ENCODE data around the gene JMJD1C.
A peak's percentile ranks its signal among the peaks of the same experiment; 100 is the strongest.

Gene JMJD1C

DNA sequence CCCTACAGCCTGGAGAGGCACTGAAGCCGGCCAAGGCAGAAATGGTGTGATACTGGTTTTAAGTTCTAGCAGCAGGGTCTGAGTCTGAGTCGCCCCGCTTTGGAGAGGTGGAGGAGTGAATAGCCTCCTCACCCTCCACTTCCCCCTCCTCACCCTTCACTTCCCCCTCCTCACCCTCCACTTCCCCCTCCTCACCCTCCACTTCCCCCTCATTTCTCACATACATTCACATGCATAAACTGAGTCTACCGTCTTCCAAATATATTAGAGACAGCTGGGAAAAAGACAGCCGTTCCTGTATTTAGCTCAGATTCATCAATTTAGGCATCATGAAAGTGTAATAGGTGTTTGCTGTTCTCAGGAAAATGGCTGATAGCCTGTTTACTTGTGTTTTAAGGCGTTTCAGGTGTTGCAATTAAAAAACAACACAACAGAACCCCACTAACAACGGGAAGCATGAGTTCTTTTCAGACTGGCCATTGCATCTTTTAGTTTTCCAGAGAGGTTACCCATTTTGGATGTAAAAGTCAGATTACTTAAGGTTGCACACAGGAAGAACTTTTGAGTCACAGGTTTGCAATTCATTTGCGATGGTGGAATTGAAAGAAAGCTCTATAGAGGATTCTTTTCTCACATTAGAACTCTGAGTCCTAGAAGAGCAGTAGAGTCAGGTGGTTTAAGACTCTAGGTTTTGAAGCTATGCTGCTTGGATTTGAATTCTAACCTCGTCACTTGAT, 331.8 kb downstream of the JMJD1C start:
- no peak for DNase-seq (ENCODE audit: low read depth in 1 of 2, low spot score in 1 of 2)

DNA sequence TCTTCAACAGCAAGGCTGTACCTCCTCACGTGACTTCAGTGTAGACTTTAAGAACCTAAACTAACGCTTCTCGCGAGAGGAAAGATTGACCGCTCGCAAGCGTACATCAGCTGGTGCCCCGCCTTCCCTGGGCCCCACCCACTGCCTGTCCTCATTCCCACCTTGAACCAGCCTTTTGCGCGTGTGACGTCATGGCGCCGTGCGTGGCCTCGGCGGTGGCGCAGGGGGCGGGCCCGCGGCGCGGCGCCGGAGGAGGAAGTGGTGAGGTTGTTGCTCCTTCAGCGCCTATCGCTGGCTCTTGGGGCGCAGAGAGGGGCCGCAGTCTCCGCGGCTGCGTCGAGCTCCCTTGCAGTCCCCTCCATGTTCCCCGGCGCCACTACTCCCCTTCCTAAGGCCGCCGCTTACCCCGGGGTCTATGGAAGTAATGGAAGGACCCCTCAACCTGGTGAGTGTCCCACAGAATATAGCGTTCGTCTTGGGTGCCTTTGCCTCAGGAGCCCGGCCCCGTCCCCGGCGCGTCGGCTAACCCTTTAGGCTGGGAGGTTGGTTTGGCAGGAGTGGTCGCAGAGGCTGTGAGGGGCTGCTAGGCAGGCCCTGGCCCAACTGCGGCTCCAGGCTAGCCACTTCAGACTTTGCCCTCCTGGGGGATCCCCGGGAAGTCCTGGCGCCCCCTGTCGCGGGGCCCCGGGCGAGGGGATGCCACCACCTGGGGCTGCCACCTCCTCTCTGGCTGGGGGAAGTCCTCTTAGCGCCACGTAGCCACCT, 332.5 kb downstream of the JMJD1C start, which contains the start of gene NRBF2:
TSS of gene NRBF2 (plus strand) at position 273 of the 765 bp plus-strand sequence. CDS start at position 416, 143 bp downstream.
- peak; percentile 97 for DNase-seq (ENCODE audit: low read depth in 1 of 2, low spot score in 1 of 2)

DNA sequence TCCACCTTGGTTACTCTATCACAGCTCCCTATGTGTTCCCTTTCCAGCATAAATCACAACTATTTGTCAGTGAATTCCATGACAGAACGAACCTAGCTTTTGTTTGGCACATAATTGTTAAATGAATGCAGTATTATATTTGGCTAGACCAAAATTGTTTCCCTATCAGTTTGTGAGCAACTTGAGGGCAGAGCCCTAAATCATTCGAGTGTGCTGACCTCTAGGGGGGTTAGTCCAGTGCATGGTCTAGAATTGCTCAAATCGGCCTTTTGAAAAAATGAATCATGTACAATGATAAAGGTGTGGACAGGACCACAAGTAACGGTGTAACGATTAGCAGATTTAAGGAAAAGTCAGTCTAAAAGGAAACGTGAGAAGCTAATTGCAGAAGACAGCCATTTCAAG, 333.1 kb downstream of the JMJD1C start:
- no peak for DNase-seq (ENCODE audit: low read depth in 1 of 2, low spot score in 1 of 2)

DNA sequence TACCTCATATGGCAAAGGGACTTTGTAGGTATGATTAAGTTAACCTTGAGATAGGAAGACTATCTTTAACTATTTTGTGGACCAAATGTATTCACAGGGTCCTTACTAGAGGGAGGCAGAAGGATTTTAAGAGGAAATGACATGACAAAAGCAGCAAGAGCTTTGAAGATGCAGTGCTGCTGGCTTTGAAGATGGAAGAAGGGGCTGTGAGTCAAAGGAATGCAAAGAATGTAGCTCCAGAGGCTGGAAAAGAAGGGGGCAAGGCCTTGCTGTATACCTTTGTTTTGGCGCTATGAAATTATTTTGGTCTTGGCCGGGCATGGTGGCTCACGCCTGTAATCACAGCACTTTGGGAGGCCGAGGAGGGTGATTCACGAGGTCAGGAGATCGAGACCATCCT, 335.9 kb downstream of the JMJD1C start:
- DNase-seq (ENCODE audit: low read depth in 1 of 2, low spot score in 1 of 2), result no peak

DNA sequence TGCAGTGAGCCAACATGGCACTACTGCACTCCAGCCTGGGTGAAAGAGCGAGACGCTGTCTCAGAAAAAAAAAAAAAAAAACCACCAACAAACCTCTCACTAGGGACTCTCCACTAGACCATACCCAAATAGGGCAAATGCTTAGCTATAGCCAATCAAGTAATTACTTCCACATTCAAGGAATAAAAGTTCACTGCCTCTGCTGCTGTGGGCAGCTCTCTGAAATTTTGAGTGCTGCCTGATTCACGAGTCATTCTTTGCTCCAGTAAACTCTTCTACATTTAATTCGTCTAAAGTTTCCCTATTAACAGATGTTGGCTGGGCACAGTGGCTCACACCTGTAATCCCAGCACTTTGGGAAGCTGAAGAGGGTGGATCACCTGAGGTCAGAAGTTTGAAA, 337.3 kb downstream of the JMJD1C start:
- no peak for DNase-seq (ENCODE audit: low read depth in 1 of 2, low spot score in 1 of 2)

DNA sequence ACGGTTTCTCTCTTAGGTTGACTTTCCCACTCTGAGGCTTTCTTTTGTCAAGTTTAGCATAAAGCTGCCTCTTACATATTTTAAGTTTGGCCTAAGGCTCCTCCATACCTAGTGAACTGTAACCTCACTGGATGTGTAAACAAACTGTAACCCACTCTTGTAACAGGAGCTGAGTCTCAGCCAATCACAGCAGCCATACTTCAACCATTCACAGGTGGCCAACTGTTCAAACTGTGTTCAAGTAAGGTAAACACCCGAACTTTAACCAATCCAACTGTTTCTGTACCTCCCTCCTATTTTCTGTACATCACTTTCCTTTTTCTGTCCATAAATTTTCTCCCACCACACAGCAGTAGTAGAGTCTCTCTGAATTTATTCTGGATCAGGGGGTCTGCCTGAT, 340.3 kb downstream of the JMJD1C start:
- DNase-seq (ENCODE audit: low read depth in 1 of 2, low spot score in 1 of 2), result no peak

DNA sequence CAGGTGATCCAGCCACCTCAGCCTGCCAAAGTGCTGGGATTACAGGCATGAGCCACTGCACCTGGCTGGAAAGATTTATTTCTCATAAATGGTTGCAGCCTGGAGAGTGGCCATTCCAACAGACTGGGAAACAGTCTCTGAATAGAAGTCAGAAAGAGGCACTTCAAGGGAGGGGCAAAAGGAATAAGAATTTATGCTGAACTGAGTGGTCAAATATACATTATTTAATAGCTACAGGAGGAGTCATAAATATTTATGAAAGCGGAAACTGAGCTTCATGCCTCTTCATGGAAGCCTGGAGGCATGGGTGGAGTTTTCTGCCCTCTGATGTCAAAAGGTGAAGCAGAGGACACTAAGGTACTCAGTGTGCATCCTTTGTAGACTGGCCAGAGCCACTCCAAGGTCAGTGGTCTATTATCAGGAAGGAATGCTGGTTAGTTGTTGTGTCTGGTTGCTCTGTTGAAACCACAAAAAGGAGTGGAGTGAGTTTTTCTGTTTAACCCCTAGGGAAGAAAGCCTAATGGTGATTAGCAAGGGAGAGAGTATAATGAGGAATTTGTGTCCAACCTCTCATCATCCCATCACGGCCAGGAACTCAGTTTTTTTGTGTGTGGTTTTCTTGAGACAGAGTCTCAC, 341.9 kb downstream of the JMJD1C start:
- no peak for DNase-seq (ENCODE audit: low read depth in 1 of 2, low spot score in 1 of 2)

DNA sequence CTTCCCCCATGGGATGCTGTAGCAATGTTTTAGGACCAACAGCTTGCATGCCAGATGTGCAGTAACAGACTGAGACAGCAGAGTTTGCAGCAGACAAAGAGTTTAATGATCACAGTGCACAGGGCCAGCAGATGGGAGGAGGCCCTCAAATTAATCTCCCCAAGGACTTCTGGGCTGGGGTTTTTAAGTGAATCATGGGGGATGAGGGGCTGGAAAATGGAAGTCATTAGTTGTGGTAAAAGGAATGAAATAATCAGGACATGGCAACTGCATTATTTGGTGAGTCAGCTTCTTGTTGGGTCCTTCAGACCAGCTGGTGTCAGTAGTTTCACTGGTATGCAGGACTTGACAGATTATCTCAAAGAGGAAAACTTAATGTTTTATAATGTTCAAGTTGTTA, 345.2 kb downstream of the JMJD1C start:
- no peak for DNase-seq (ENCODE audit: low read depth in 1 of 2, low spot score in 1 of 2)

DNA sequence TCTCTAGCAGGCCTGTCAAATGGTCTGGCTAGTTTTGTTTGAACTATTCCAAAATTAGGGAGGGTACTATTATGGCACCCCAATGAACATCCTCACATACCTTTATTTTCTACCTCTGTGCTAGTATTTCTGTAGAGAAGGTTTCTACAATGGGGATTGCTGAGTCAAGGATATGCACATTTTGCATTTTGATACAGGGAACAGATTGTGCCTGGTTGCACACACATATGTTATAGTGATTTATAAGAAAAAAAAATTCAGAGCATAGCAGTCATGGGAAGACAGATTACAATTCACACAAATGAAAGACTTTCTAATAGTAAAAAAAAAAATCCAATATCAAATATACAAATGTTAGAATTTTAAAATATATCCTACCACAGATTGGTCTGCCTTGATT, 346.7 kb downstream of the JMJD1C start:
- no peak for DNase-seq (ENCODE audit: low read depth in 1 of 2, low spot score in 1 of 2)
